Cortex of kidney (tissue), 1 donor: ENCODE data around the gene NCOR1.
"Not testable (repeated sequence)": the region's sequence is repeated elsewhere in the genome, so short reads cannot be mapped to it uniquely, and the experiment has no call there.

Source experiments
- DNase-seq: peaks from one replicate; lab custom pipeline; 2025; lab: John Stamatoyannopoulos, UW

Gene NCOR1

DNA sequence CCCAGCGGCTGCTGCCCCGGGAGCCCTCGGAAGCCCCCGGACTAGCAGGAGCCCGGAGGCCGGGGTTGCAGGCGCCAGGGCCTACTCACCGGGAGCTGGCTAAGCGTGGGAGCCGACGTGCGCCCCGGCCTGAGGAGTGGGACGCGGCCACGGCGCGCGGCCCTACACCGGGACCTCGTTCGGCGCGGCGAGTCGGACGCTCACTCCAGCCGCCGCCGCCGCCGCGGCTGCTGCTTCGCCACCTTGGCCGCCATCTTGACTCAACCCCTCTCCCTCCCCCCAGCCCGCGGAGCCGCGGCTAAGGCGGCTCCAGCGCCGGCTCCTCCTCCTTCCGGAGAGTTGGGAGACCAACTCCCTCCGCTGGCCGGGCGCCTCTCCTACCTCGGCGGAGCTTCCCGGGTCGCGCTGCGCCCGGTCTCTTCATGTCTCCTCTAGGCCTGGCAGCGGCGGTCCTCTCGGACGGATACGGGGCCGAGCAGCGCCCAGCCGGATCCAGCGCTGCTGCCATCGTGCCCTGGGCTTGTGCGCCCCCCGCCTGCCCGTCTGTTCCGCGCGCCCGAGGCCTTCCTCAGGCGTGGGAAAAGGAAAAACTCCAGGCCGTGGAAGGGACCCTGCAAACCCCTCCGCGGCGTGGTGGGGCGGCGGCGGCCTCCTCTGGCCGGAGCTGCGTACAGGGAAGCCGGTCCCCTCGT, at the start of gene NCOR1:
TSS of gene NCOR1 (minus strand) at position 262 of the 692 bp plus-strand sequence. CDS start 20,965 bp downstream, outside the sequence.
- DNase-seq = peak; percentile 87

GRCh38 chr17:16262201-16262600, 46.9 kb upstream of the NCOR1 start:
- DNase-seq = no peak

- DNase-seq = no peak
These were observed 45.7 kb upstream of the NCOR1 start for GRCh38 chr17:16261049-16261448.

GRCh38 chr17:16259926-16260325, 44.6 kb upstream of the NCOR1 start:
- DNase-seq = no peak

DNA sequence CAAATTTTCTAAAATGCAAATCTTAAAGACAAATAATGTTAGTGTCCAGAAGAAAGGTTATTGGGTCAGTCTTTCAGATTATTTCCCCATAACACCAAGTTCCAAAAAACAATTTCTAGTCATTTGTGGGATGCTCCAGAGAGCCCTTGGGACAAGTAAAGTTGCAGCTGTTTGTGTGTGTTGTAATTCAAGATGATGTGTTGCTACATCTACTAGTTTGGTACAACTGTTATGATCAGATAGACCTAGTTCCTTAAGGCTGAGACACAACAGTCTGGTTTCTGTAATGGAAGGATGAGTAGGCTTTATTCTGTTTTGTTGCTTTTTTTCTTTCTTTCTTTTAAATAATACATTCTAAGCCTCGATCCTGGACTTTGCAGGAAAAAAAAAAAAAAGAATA, 43.6 kb upstream of the NCOR1 start:
- DNase-seq = no peak

GRCh38 chr17:16255481-16255921, 40.2 kb upstream of the NCOR1 start:
- DNase-seq = no peak

GRCh38 chr17:16254773-16255400, 39.6 kb upstream of the NCOR1 start:
- no peak for DNase-seq

GRCh38 chr17:16251556-16251955, 36.2 kb upstream of the NCOR1 start:
- no peak for DNase-seq

DNA sequence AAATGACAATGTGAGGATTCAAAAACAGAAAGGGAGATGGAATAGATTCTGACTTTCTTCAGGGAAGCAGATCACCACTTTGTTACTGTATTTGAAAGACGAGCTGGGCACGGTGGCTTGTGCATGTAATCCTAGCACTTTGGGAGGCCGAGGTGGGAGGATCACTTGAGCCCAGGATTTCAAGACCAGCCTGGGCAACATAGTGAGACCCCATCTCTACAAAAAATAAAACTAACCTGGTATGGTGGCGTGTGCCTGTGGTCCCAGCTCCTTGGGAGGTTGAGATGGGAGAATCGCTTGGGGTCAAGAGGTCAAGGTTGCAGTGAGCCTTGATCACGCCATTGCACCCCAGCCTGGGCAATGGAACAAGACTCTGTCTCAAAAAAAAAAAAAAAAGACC, 35.7 kb upstream of the NCOR1 start:
- no peak for DNase-seq

- no peak for DNase-seq
These were observed 35.3 kb upstream of the NCOR1 start for GRCh38 chr17:16250635-16251034.

DNA sequence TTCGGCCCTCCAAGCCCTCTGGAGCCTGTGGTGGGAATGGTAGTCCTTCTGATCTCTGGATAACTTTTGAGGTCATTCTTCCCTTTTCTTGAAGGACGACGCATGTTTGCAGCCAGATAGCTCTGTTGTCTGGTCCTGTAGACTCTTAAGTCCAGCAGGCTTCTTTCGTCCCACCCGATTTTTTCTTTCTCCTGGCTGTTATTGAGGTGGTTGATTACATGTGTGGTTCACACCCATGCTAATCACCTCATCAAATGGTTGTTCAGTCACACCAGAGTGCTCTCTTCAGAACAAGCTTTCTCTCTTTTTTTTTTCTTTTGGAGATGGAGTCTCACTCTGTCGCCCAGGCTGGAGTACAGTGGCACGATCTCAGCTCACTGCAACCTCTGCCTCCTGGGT, 32.3 kb upstream of the NCOR1 start:
- DNase-seq = no peak

- no peak for DNase-seq
These were observed 28.6 kb upstream of the NCOR1 start for GRCh38 chr17:16243801-16244567.

GRCh38 chr17:16243385-16243784, 28.1 kb upstream of the NCOR1 start:
- no peak for DNase-seq

- DNase-seq = no peak
These were observed 26.6 kb upstream of the NCOR1 start for GRCh38 chr17:16241906-16242399.

DNA sequence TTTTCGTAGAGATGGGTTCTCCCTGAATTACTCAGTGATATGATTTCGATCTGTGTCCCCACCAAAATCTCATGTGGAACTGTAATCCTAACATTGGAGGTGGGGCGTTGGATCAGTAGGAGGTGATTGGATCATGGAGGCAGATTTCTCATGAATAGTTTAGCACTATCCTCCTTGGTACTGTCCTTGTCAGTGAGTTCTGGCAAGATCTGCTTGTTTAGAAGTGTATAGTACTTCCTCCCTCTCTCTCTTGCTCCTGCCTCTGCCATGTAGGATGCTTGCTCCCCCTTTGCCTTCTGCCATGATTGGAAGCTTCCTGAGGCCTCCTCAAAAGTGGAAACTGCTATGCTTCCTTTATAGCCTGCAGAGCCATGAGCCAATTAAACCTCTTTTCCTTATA, 24.6 kb upstream of the NCOR1 start:
- no peak for DNase-seq

- DNase-seq = no peak
These were observed 17.1 kb upstream of the NCOR1 start for GRCh38 chr17:16232391-16232790.

GRCh38 chr17:16229912-16230561, 14.7 kb upstream of the NCOR1 start:
- not testable (repeated sequence) for DNase-seq

- no peak for DNase-seq
These were observed 7.1 kb upstream of the NCOR1 start for GRCh38 chr17:16222406-16222805.

DNA sequence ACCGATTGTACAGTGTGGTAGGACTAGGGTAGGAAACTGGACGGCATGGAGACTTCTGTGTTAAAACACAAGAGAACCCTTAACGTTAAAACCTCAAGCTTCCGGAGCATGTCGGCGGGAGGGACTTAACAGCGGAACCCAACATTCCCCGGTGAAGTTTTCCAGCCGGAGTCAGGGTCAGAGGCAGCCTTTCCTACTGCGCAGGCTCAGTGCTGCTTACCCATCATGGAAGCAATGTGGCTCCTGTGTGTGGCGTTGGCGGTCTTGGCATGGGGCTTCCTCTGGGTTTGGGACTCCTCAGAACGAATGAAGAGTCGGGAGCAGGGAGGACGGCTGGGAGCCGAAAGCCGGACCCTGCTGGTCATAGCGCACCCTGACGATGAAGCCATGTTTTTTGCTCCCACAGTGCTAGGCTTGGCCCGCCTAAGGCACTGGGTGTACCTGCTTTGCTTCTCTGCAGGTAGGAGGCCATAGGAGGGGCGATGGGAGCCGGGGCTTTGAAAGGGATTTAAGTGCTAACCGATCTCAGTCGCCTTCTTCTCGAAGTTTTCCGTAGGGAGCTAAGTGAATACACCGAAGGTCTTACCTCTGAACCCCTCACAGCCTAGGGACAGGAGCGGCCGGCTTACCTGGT, 1.8 kb upstream of the NCOR1 start, which contains the start of gene PIGL:
TSS of gene PIGL (plus strand) at position 209 of the 634 bp plus-strand sequence. CDS start at position 226, 17 bp downstream.
- DNase-seq = peak; percentile 20

GRCh38 chr17:16216341-16217001, 1.1 kb upstream of the NCOR1 start:
- not testable (repeated sequence) for DNase-seq

GRCh38 chr17:16215965-16216316, 607 bp upstream of the NCOR1 start:
- no peak for DNase-seq
